Pancreas (tissue), 10 donors: ENCODE results near the gene PACS1. TPM values are rescaled to one million over a fixed set of nuclear protein-coding genes. Genes with fewer than 3 reads are reported as not detected.
A peak's percentile ranks its signal among the peaks of the same experiment; 100 is the strongest.

Experiments used
- ATAC-seq, 4 donors: fragments of 200-7000 bp; cut with Tn5 transposase; one replicate each; pipeline versions ENCODE4 v1.8.0 to v1.9.1; 2020; ENCODE audit warnings: mild to moderate bottlenecking in 4 of 4, moderate library complexity in 4 of 4
- DNase-seq, 6 donors: peaks; one replicate each; pipeline ENCODE4 v3.0.0-alpha.2; 2020
- FAIRE-seq: peaks from 2 replicates; lab custom pipeline; 2012; peaks lifted over from hg19 to GRCh38; lab: Jason Lieb, UNC
- H3K27ac ChIP-seq, 4 donors: fragments of 200-600 bp; sonication (generic); 1 replicate in 3 of 4; 2 replicates in 1 of 4; pipeline versions ENCODE4 v1.5.0 to v1.8.0; 2020
- H3K27me3 ChIP-seq, 4 donors: fragments of 200-600 bp; one replicate each; pipeline ENCODE4 v1.8.0; 2021
- H3K36me3 ChIP-seq, 3 donors: fragments of 200-600 bp; sonication (generic) in 1 of 3; one replicate each; pipeline versions ENCODE4 v1.5.0 to v1.8.0; 2020 to 2021
- H3K4me1 ChIP-seq, 3 donors: fragments of 200-600 bp; one replicate each; pipeline ENCODE4 v1.8.0; 2021
- H3K4me3 ChIP-seq, 4 donors: fragments of 200-600 bp; sonication (generic) in 2 of 4; one replicate each; pipeline versions ENCODE4 v1.5.0 to v1.8.0; 2020 to 2021
- H3K9me3 ChIP-seq, 4 donors: fragments of 200-600 bp; one replicate each; pipeline ENCODE4 v1.8.0; 2021
- WGBS, 2 donors: extraction: QIAGEN DNeasy Blood & Tissue Kit; methylation state at CpG; one replicate each; pipeline ENCODE4 v1.1.7; 2013; 5-methylcytosine and 5-hydroxymethylcytosine counted together
- intact Hi-C, 3 donors: fragments of 100-400 bp; cut with DNase I; formaldehyde crosslinking; loops; one replicate each; pipeline versions ENCODE4 v1.11.1 to v1.14.2; 2022
- polyA plus RNA-seq, 2 donors: library from polyadenylated mRNA; stranded (reverse); fragments of 200-250 nt; gene quantifications; one replicate each; pipeline ENCODE4 v1.2.3, GENCODE V29; 2013
- total RNA-seq, 6 donors: library from RNA; stranded (reverse); fragmentation: NEBNext Ultra II Directional in 4 of 6; extraction: Animal tissue kit (Norgen Biotek cat#: 25700) in 4 of 6; gene quantifications; one replicate each; pipeline versions ENCODE4 v1.2.1 to v1.2.4, GENCODE V29; 2021 to 2023
- TF ChIP-seq, protein P1 (sequence below), 4 donors: fragments of 200-600 bp; sonication (generic) in 3 of 4; IDR thresholded peaks; one replicate each; pipeline versions ENCODE4 v1.5.0 to v1.8.0; 2021; ENCODE audit warnings: antibody characterized with exemption in 4 of 4
- donor health status: healthy with polysubstance abuse.
- donor health status: DM: no; HTN: no; CAD: no; lungs with moderate emphysema.
- donor health status: DM: no; HTN: no; CAD: no.
- donor health status: control.
- donor health status: control.
- donor health status: Bipolar disorder and iron deficiency.
- donor health status: DM: yes; HTN: yes; CAD: no.
- donor health status: DM: no; HTN: no; CAD: no.
- donor health status: DM: no; HTN: no; CAD: no.
- donor health status: DM: yes; HTN: yes; CAD: no.

The PACS1 gene
- total and polyA plus RNA-seq, 8 donors, result 16.9 to 61.0 (median 27.3) TPM

DNA sequence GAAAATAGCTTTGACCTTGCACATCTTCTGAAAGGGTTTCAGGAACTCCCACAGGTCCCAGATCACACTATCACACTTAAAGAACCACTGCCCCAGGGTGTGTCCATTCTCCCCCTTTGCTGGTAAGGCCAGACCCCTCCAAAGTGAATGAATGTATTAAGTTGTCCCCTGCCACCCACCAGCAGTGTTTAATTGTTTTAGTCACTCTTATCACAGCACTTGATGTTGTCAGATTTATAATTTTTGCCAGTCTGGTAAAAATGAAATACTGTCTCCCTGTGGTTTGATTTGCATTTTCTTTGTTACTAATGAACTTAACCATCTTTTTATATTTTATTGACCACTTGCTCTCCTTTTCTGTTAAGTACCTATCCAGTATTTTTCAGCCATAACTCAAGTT is 108.8 kb downstream of the PACS1 start:
- Histone ChIP-seq H3K4me3 (no peak overlapping the region), H3K27me3 (no peaks in the 10 kb centered on the region), H3K27ac (no peak overlapping the region), H3K36me3 (no peaks in the 10 kb centered on the region), H3K4me1 (peaks cover 0 to 9% (median 6%) of the 10 kb centered on the region in 3 donors), H3K9me3 (no peaks in the 10 kb centered on the region)
- intact Hi-C loops, result no loop called here
- ATAC-seq (no peak), FAIRE-seq (no peak), DNase-seq (no peak)
- TF ChIP-seq, protein P1, sequence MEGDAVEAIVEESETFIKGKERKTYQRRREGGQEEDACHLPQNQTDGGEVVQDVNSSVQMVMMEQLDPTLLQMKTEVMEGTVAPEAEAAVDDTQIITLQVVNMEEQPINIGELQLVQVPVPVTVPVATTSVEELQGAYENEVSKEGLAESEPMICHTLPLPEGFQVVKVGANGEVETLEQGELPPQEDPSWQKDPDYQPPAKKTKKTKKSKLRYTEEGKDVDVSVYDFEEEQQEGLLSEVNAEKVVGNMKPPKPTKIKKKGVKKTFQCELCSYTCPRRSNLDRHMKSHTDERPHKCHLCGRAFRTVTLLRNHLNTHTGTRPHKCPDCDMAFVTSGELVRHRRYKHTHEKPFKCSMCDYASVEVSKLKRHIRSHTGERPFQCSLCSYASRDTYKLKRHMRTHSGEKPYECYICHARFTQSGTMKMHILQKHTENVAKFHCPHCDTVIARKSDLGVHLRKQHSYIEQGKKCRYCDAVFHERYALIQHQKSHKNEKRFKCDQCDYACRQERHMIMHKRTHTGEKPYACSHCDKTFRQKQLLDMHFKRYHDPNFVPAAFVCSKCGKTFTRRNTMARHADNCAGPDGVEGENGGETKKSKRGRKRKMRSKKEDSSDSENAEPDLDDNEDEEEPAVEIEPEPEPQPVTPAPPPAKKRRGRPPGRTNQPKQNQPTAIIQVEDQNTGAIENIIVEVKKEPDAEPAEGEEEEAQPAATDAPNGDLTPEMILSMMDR (IDR thresholded peaks at IDR 0.05), result no peak

DNA sequence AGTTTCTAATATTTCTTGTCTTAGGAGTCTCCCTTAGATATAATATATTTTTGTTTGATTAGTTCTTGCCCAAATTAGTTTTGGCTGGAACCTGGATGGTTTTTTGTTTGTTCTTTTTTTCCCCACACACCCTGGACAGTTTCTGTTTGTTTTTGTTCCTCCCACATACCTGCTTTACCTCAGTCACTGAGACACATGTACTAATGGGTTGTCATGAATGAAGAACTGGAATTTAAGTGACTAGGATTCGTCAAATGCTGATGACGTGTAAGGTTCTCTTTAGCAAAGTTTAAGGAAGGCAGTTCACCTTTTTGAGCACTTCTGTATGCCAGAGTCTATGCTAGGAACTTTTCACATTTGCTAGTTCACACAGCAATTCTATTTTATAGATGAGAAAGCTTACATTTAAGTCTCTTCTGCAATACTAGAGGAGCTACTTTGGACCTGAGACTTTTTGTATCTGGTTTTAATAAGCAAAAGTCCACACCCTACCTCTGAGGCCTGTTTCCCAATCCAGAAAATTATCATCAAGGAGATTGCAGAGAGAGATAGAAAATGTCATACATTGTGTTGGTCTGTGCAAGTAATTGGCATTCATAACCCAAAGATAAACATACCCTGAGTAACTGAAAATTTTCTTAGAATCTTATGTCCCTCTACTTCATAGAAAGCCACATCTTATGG is 111.7 kb downstream of the PACS1 start:
- no peaks in the 10 kb centered on the region for H3K36me3 ChIP-seq
- DNase-seq, result no peak
- no peaks in the 10 kb centered on the region for H3K27me3 ChIP-seq
- peaks cover 0 to 9% (median 6%) of the 10 kb centered on the region in 3 donors for H3K4me1 ChIP-seq
- H3K27ac ChIP-seq, result no peak overlapping the region
- TF ChIP-seq, protein P1 (IDR thresholded peaks at IDR 0.05), result no peak
- intact Hi-C loops, result no loop called here
- WGBS, 2 donors, result 25 to 33% methylated on average over 2 of the region's 2 CpGs
- no peaks in the 10 kb centered on the region for H3K9me3 ChIP-seq
- FAIRE-seq, result no peak
- H3K4me3 ChIP-seq, result no peak overlapping the region
- ATAC-seq, result peak in 2 of 4 donors; percentile 32 to 41

DNA sequence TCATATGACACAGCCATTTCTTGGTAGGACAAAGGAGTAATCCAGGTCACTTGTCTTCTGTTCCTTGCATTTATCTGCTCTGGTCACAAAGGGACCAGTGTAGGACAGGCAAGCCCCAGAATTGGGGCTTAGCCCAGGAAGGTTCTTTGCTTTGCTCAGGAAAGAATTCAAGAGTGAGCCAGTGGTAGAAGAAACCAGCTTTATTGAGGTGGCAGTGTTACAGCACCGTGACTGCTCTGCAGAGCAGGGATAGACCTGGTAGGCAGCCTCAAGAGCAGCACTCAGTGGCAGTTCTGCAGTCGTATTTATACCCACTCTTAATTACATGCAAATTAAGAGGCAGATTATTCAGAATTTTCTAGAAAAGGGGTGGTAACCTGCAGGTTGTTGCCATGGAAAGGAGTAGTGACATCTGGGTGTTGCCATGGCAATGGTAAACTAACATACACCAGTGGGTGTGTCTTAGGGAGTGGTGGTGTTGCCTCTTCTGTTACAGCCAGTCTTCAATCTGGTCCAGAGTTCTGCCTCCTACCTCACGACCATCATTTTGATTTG is 113.5 kb downstream of the PACS1 start:
- no peaks in the 10 kb centered on the region for H3K9me3 ChIP-seq
- peak in 2 of 4 donors; percentile 34 to 46 for ATAC-seq
- intact Hi-C loops, result no loop called here
- DNase-seq, result no peak
- no peak overlapping the region for H3K4me3 ChIP-seq
- 85 to 96% methylated on average over 3 of the region's 3 CpGs for WGBS, 2 donors
- TF ChIP-seq, protein P1 (IDR thresholded peaks at IDR 0.05), result no peak
- H3K27ac ChIP-seq, result no peak overlapping the region
- H3K4me1 ChIP-seq, result peaks cover 0 to 9% (median 6%) of the 10 kb centered on the region in 3 donors
- H3K36me3 ChIP-seq, result no peaks in the 10 kb centered on the region
- H3K27me3 ChIP-seq, result no peaks in the 10 kb centered on the region
- FAIRE-seq, result no peak

DNA sequence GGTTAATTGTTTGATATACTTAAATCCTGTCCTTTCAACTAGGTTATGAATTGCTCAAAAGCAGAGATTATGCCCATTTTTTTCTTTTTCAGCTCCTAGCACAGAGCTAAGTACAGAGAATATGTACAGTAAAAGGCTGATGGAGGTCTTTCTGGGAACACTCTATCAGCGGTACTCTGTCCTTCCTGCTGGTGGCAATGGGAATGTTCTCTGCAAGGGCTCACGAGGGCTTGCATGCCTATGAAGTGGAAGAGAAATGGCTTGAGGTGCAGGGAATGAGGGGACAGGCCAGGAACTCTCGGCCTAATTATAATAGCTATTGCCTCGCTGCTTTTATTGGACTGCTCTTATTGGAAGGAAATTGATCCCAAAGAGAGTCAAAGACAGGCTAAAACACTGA is 114.7 kb downstream of the PACS1 start:
- no peaks in the 10 kb centered on the region for H3K9me3 ChIP-seq
- DNase-seq (no peak), FAIRE-seq (no peak), ATAC-seq (no peak)
- no peak overlapping the region for H3K4me3 ChIP-seq
- intact Hi-C loops, result no loop called here
- H3K27me3 ChIP-seq, result no peaks in the 10 kb centered on the region
- TF ChIP-seq, protein P1 (IDR thresholded peaks at IDR 0.05), result no peak
- no peaks in the 10 kb centered on the region for H3K36me3 ChIP-seq
- WGBS, 2 donors, result 90 to 97% methylated on average over 4 of the region's 4 CpGs
- H3K27ac ChIP-seq, result no peak overlapping the region
- H3K4me1 ChIP-seq, result peaks cover 0 to 9% (median 6%) of the 10 kb centered on the region in 3 donors

DNA sequence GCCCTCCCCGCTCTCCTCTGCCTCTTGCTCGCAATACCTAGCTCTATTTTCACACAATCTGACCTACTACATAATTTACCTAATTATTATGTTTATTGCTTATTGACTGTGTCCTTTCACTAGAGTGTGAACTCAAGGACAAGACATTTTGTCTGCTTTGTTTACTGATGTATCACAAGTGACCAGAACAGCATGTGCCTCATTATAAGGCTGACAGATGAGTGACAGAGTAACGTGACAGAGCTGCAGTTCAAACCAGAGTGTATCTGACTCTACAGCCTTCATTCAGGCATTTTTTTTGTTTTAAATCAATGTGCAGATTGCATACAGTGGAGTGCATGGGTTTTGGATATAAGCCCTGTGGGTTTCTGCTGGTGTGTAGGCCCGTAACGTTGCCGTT is 116.4 kb downstream of the PACS1 start:
- intact Hi-C loops, result no loop called here
- DNase-seq (no peak), FAIRE-seq (no peak), ATAC-seq (no peak)
- H3K9me3 ChIP-seq, result no peaks in the 10 kb centered on the region
- no peak overlapping the region for H3K4me3 ChIP-seq
- no peaks in the 10 kb centered on the region for H3K27me3 ChIP-seq
- TF ChIP-seq, protein P1 (IDR thresholded peaks at IDR 0.05), result no peak
- H3K27ac ChIP-seq, result no peak overlapping the region
- H3K36me3 ChIP-seq, result no peaks in the 10 kb centered on the region
- 94 to 97% methylated on average over 6 of the region's 6 CpGs for WGBS, 2 donors
- peaks cover 0 to 4% (median 3%) of the 10 kb centered on the region in 3 donors for H3K4me1 ChIP-seq
